ENCODE measurements around the gene SLC19A2.

Gene SLC19A2

GRCh38 chr1:169427081-169427641 is 58.6 kb downstream of the SLC19A2 start, which contains the start of gene CCDC181:
Gene CCDC181, minus strand, starts transcription at chr1:169427474. Its CDS starts 2,547 bp downstream, at chr1:169424927.
- Histone ChIP-seq H3K9me3 (ENCODE audit: control insufficient read depth, low read depth, low read length) (no peaks in the 10 kb centered on the region), H3K27me3 (ENCODE audit: control insufficient read depth, insufficient read depth, low read length) (peaks cover 20% of the 10 kb centered on the region), H3K4me3 (ENCODE audit: low read length) (peak within 1 kb of the TSS; percentile 68), H3K4me1 (ENCODE audit: control insufficient read depth, low read depth, low read length) (peaks cover 6% of the 10 kb centered on the region), H3K9ac (ENCODE audit: low read length) (peak within 1 kb of the TSS; percentile 37), H3K27ac (ENCODE audit: low read length) (no peak within 1 kb of the TSS), H3K36me3 (ENCODE audit: control insufficient read depth, low read depth, low read length) (no peaks in the 10 kb centered on the region)

DNA sequence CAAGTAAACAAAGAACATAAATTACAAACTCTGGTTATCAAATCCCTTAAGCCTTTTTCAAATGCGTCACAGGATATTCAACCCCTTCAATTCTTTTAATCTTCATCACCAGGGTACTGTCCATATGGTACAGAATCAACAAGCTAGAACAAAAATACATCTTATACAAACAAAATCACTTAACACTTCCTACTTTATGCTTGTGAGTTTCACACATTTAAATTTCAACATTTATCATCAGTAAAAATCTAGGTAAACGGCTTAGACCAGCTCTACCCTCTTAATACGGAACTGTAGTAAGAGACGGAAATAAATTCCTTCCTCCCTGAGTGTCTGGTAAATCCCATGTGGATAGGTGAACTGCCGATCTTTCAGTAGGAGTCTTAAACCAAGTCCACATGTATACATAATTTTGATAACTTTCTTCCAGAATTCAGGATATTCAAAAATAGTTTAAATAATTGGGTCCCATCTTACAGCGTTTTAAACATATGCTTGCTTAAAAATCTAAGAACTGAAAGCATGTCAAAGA is 59.5 kb downstream of the SLC19A2 start:
- peaks cover 20% of the 10 kb centered on the region for H3K27me3 ChIP-seq (ENCODE audit: control insufficient read depth, insufficient read depth, low read length)
- H3K4me3 ChIP-seq (ENCODE audit: low read length), result peak overlapping the region; percentile 68
- H3K9me3 ChIP-seq (ENCODE audit: control insufficient read depth, low read depth, low read length), result no peaks in the 10 kb centered on the region
- H3K27ac ChIP-seq (ENCODE audit: low read length), result no peak overlapping the region
- H3K4me1 ChIP-seq (ENCODE audit: control insufficient read depth, low read depth, low read length), result peaks cover 6% of the 10 kb centered on the region
- H3K36me3 ChIP-seq (ENCODE audit: control insufficient read depth, low read depth, low read length), result no peaks in the 10 kb centered on the region
- H3K9ac ChIP-seq (ENCODE audit: low read length), result peak overlapping the region; percentile 37

DNA sequence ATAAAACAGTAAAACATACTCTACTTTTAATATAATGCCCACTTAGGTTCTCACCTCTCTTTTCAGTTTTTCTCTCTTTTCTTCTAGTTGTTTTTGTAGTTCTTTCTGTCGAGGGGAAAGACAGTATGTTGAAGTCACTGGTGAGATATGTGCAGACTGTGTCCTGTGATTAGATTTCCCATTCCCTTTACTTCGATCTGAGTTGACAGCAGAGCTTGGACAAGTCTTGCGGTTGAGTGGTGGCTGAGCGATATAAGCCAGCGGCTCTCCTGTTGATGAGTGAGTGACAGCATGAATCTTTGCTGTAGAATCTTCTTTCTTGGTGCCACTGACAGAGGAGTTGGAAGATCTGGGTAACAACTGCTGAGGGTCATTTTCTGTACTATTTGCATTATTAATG is 64.4 kb downstream of the SLC19A2 start:
- no peak overlapping the region for H3K27ac ChIP-seq (ENCODE audit: low read length)
- no peak overlapping the region for H3K4me3 ChIP-seq (ENCODE audit: low read length)
- H3K27me3 ChIP-seq (ENCODE audit: control insufficient read depth, insufficient read depth, low read length), result no peaks in the 10 kb centered on the region
- H3K4me1 ChIP-seq (ENCODE audit: control insufficient read depth, low read depth, low read length), result no peaks in the 10 kb centered on the region
- no peaks in the 10 kb centered on the region for H3K36me3 ChIP-seq (ENCODE audit: control insufficient read depth, low read depth, low read length)
- H3K9ac ChIP-seq (ENCODE audit: low read length), result no peak overlapping the region
- no peaks in the 10 kb centered on the region for H3K9me3 ChIP-seq (ENCODE audit: control insufficient read depth, low read depth, low read length)

- no peaks in the 10 kb centered on the region for H3K4me1 ChIP-seq (ENCODE audit: control insufficient read depth, low read depth, low read length)
- H3K9ac ChIP-seq (ENCODE audit: low read length), result no peak overlapping the region
- no peak overlapping the region for H3K4me3 ChIP-seq (ENCODE audit: low read length)
- no peaks in the 10 kb centered on the region for H3K27me3 ChIP-seq (ENCODE audit: control insufficient read depth, insufficient read depth, low read length)
- H3K27ac ChIP-seq (ENCODE audit: low read length), result no peak overlapping the region
- no peaks in the 10 kb centered on the region for H3K36me3 ChIP-seq (ENCODE audit: control insufficient read depth, low read depth, low read length)
- H3K9me3 ChIP-seq (ENCODE audit: control insufficient read depth, low read depth, low read length), result no peaks in the 10 kb centered on the region
Observed at GRCh38 chr1:169414952-169415351, 70.8 kb downstream of the SLC19A2 start.
